Osteoblast (primary cell): ENCODE results near the gene RAB3D. TPM values are rescaled to one million over a fixed set of nuclear protein-coding genes. Genes with fewer than 3 reads are reported as not detected.
"Not testable (repeated sequence)": the region's sequence is repeated elsewhere in the genome, so short reads cannot be mapped to it uniquely, and the experiment has no call there.

ENCODE experiments used
- DNase-seq: peaks from one replicate; pipeline ENCODE4 v3.0.0; 2011; ENCODE audit warnings: low spot score, mixed read lengths; ENCODE audit not compliant: insufficient read length; ENCODE audit errors: missing footprints
- H2AFZ ChIP-seq: 2 replicates; pipeline ENCODE4 v1.6.0; 2011; ENCODE audit warnings: mild to moderate bottlenecking, low read length
- H3K27ac ChIP-seq: 2 replicates; pipeline ENCODE4 v1.5.1; 2011; ENCODE audit warnings: mild to moderate bottlenecking, low read depth, low read length, moderate library complexity
- H3K27me3 ChIP-seq: 2 replicates; pipeline ENCODE4 v1.6.0; 2012; ENCODE audit warnings: mild to moderate bottlenecking, control low read depth, inconsistent platforms, low read length, moderate library complexity; ENCODE audit not compliant: insufficient read depth
- H3K36me3 ChIP-seq: 2 replicates; pipeline ENCODE4 v1.5.1; 2011; ENCODE audit warnings: mild to moderate bottlenecking, low read length, control low read depth, moderate library complexity; ENCODE audit not compliant: insufficient read depth
- H3K4me1 ChIP-seq: 2 replicates; pipeline ENCODE4 v1.5.1; 2011; ENCODE audit warnings: mild to moderate bottlenecking, low read length, control low read depth, moderate library complexity; ENCODE audit not compliant: insufficient read depth
- H3K4me2 ChIP-seq: 2 replicates; pipeline ENCODE4 v1.6.0; 2011; ENCODE audit warnings: mild to moderate bottlenecking, low read length; ENCODE audit not compliant: insufficient read depth
- H3K4me3 ChIP-seq: fragments of 200-600 bp; sonication (generic); 3 replicates; pipeline ENCODE4 v1.5.1; 2012; ENCODE audit warnings: mild to moderate bottlenecking, low read length, inconsistent platforms; ENCODE audit not compliant: insufficient read depth
- H3K79me2 ChIP-seq: 2 replicates; pipeline ENCODE4 v1.6.0; 2012; ENCODE audit warnings: mild to moderate bottlenecking, low read length, control low read depth, inconsistent platforms; ENCODE audit not compliant: insufficient read depth
- H3K9me3 ChIP-seq: 2 replicates; pipeline ENCODE4 v1.5.1; 2011; ENCODE audit warnings: low read depth, low read length, control low read depth
- H4K20me1 ChIP-seq: 2 replicates; pipeline ENCODE4 v1.6.0; 2012; ENCODE audit warnings: mild to moderate bottlenecking, low read length, control low read depth; ENCODE audit not compliant: insufficient read depth
- total RNA-seq: library from RNA; depleted of rRNA; stranded (reverse); fragments of >200 nt; gene quantifications from 2 replicates; pipeline ENCODE4 v1.2.3, GENCODE V29; 2012
- TF ChIP-seq, protein P1 (sequence below): IDR thresholded peaks from 2 replicates; pipeline ENCODE4 v1.5.1; 2011; ENCODE audit warnings: mild to moderate bottlenecking, low read depth, low read length, moderate library complexity; ENCODE audit errors: extremely low read depth

The RAB3D gene
- total RNA-seq, 1 donor, result 3.3 TPM

DNA sequence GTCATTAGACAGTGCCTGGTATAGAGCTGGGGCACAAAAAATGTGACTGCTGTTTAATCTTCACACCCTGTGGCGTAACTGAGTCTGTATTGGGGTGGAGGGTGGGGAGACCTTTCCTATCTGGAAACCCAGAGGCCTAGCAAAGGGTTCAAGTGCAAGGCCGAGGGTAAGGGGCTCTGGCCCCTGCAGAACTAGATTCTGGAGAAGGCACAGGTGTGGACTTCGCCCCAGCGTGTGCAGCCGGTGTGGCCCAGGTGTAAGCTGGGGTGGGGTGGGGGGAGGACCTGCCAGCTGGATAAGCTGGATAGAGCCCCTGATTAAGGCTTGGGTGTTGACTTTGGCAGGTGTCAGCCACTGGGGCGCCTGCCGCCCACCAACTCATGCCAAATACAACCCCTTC, 1.3 kb downstream of the RAB3D start:
- no peak overlapping the region for H2AFZ ChIP-seq
- H4K20me1 ChIP-seq, result peaks cover 7% of the 10 kb centered on the region
- H3K4me3 ChIP-seq, result no peak overlapping the region
- H3K36me3 ChIP-seq, result peaks cover 10% of the 10 kb centered on the region
- no peak overlapping the region for H3K27ac ChIP-seq
- no peaks in the 10 kb centered on the region for H3K9me3 ChIP-seq
- peaks cover 6% of the 10 kb centered on the region for H3K4me1 ChIP-seq
- no peak for DNase-seq
- TF ChIP-seq, protein P1, sequence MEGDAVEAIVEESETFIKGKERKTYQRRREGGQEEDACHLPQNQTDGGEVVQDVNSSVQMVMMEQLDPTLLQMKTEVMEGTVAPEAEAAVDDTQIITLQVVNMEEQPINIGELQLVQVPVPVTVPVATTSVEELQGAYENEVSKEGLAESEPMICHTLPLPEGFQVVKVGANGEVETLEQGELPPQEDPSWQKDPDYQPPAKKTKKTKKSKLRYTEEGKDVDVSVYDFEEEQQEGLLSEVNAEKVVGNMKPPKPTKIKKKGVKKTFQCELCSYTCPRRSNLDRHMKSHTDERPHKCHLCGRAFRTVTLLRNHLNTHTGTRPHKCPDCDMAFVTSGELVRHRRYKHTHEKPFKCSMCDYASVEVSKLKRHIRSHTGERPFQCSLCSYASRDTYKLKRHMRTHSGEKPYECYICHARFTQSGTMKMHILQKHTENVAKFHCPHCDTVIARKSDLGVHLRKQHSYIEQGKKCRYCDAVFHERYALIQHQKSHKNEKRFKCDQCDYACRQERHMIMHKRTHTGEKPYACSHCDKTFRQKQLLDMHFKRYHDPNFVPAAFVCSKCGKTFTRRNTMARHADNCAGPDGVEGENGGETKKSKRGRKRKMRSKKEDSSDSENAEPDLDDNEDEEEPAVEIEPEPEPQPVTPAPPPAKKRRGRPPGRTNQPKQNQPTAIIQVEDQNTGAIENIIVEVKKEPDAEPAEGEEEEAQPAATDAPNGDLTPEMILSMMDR, result no peak
- no peaks in the 10 kb centered on the region for H3K79me2 ChIP-seq
- H3K4me2 ChIP-seq, result no peak overlapping the region
- no peaks in the 10 kb centered on the region for H3K27me3 ChIP-seq

GRCh38 chr19:11337080-11337479, 2.4 kb downstream of the RAB3D start:
- no peaks in the 10 kb centered on the region for H4K20me1 ChIP-seq
- TF ChIP-seq, protein P1, result no peak
- no peaks in the 10 kb centered on the region for H3K79me2 ChIP-seq
- DNase-seq, result no peak
- H3K4me1 ChIP-seq, result peaks cover 6% of the 10 kb centered on the region
- no peak overlapping the region for H3K4me2 ChIP-seq
- no peak overlapping the region for H3K4me3 ChIP-seq
- H3K27ac ChIP-seq, result no peak overlapping the region
- no peaks in the 10 kb centered on the region for H3K9me3 ChIP-seq
- H3K27me3 ChIP-seq, result no peaks in the 10 kb centered on the region
- H3K36me3 ChIP-seq, result peaks cover 4% of the 10 kb centered on the region
- no peak overlapping the region for H2AFZ ChIP-seq

GRCh38 chr19:11335449-11336146, 3.9 kb downstream of the RAB3D start:
- H3K4me3 ChIP-seq, result no peak overlapping the region

GRCh38 chr19:11333838-11334237, 5.6 kb downstream of the RAB3D start:
- H4K20me1 ChIP-seq, H3K79me2 ChIP-seq, H3K9me3 ChIP-seq, H2AFZ ChIP-seq, H3K4me1 ChIP-seq, H3K27ac ChIP-seq, DNase-seq, H3K36me3 ChIP-seq, H3K27me3 ChIP-seq, H3K4me3 ChIP-seq, H3K4me2 ChIP-seq: not testable (repeated sequence)

More at GRCh38 chr19:11335449-11336146, 3.9 kb downstream of the RAB3D start:
- TF ChIP-seq, protein P1, result no peak
- no peak for DNase-seq
- H2AFZ ChIP-seq, result no peak overlapping the region
- H4K20me1 ChIP-seq, result no peaks in the 10 kb centered on the region
- no peaks in the 10 kb centered on the region for H3K79me2 ChIP-seq
- H3K27me3 ChIP-seq, result no peaks in the 10 kb centered on the region
- peaks cover 6% of the 10 kb centered on the region for H3K4me1 ChIP-seq
- no peak overlapping the region for H3K4me2 ChIP-seq
- H3K36me3 ChIP-seq, result peaks cover 4% of the 10 kb centered on the region
- no peaks in the 10 kb centered on the region for H3K9me3 ChIP-seq
- H3K27ac ChIP-seq, result no peak overlapping the region
